Measurements from ENCODE around the gene RPS6KA2.

DNA sequence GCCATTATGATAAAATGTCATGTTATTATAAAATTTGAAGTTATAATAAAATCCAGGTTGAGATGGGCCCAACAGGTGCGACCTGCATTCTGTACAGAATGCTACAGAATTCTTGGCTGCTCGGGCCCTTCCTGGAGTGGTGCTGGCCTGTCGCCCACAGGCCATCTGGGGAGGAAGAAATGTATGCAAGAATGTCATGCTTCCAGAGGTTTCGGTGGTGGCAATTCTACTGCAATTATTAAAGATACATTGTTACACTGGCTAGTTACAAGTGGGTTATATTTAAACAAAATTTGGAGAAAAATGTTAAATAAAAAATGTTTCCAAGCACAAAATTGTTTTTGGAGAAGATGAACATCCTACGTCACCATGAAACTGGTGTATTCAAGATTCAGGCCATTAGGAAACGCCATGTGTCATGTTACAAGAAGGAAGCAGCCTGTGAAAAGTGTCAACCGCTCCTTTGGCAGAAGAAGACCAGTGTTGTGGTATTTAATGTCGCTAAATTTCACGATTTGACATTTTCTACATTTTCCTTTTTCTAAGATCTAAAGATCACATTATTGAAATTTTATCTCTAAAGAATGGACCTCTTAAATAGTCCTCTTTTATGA lies 47.7 kb downstream of the RPS6KA2 start:
- TF ChIP-seq, protein P1, sequence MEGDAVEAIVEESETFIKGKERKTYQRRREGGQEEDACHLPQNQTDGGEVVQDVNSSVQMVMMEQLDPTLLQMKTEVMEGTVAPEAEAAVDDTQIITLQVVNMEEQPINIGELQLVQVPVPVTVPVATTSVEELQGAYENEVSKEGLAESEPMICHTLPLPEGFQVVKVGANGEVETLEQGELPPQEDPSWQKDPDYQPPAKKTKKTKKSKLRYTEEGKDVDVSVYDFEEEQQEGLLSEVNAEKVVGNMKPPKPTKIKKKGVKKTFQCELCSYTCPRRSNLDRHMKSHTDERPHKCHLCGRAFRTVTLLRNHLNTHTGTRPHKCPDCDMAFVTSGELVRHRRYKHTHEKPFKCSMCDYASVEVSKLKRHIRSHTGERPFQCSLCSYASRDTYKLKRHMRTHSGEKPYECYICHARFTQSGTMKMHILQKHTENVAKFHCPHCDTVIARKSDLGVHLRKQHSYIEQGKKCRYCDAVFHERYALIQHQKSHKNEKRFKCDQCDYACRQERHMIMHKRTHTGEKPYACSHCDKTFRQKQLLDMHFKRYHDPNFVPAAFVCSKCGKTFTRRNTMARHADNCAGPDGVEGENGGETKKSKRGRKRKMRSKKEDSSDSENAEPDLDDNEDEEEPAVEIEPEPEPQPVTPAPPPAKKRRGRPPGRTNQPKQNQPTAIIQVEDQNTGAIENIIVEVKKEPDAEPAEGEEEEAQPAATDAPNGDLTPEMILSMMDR (IDR thresholded peaks at IDR 0.05) = no peak
- TF ChIP-seq POLR2A (IDR thresholded peaks at IDR 0.05) = no peak
